Measurements from ENCODE around the gene DLX5.
A peak's percentile ranks its signal among the peaks of the same experiment; 100 is the strongest.

DLX5 gene

DNA sequence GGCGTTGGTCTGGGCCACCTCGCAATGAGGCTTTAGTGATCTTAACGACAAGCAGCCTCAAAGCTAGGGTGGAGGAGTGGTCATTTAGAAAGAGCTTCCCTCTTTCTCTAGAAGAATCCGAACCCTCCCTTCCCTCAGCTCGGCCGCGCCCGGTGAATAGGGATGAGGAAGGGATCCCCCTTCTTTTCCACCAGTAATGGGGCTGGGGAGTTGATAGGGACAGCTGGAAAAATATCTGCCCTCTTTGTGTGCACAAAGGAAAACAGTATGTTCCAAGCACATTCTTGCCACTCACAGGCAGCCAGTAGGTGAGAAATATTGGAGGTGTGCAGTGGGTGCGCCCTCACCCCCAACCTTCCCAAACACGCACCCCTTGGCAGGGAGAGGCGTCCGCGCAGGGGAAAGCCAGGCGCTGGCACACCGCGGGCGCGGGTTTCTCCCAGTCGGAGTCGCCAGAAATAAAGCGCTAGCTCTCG, 6.5 kb downstream of the DLX5 start:
- no peak for DNase-seq

GRCh38 chr7:97017192-97018125, 7.2 kb downstream of the DLX5 start:
- no peak for DNase-seq

GRCh38 chr7:97016381-97017191, 8.0 kb downstream of the DLX5 start:
- no peak for DNase-seq

GRCh38 chr7:97015756-97016380, 8.8 kb downstream of the DLX5 start:
- DNase-seq: no peak

GRCh38 chr7:97015279-97015678, 9.4 kb downstream of the DLX5 start:
- no peak for DNase-seq

DNA sequence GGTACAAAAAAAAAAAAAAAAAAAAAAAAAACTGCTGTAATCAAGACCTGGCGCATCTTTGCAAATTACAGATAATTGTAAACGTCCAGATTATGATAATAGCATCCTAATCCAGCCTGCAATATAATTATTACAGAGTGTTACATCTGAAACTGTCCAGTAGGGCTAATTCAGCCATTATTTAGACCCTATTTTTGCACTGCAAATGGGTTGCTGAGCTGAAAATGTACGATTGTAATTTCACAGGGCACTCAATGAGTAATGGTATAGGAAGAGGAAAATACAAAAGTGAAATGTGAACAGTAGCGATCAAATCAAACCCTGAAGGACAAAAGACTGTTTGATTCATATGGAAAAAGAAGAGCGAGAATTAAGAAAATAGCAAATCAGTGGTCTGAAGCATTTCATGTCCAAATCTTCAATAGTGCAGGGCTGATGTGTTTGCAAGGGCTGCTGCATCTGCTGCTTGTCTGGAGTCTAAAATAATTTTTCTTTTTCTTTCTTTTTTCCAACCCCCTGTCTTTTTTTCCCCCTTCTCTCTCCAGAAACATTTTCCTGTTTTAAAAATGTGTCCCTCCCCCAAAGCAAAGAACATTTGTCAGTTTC, 10.4 kb downstream of the DLX5 start:
- no peak for DNase-seq

DNA sequence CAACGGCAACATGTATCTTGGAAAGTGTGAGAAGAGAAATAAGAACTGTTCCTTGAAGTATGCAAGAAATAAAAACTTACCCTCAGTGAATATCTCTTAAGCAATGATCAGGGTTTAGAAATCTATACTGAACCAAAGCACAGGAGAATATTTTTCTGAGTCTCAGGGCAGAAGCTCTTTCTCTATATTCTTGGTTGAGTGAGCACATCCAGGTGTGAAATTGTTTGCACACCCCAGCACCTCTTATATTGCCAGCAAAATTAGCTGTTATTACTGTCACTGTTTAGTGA, 10.8 kb downstream of the DLX5 start:
- DNase-seq: no peak

GRCh38 chr7:97013134-97013844, 11.3 kb downstream of the DLX5 start:
- DNase-seq: no peak

GRCh38 chr7:97012365-97013133, 12.1 kb downstream of the DLX5 start:
- DNase-seq: no peak

GRCh38 chr7:97011536-97012364, 12.9 kb downstream of the DLX5 start:
- DNase-seq: no peak

DNA sequence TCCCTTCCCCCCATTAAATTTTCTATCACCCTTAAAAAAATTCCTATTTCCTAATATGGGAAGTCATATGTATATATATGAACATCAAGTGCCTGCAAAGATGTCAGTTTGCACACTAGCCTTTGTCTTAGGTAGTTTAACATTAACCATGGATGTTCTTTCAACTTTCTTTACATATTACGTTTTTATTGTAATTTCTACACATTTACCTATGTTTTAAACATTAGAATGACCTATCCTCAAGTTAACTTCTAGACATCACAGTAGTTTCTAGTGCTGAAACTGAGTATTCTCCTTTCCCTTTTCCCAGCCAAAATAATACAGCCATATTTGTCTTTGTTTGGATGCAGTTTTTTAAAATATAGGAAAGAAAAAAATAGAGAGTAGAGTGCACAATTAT, 13.5 kb downstream of the DLX5 start:
- no peak for DNase-seq

DNA sequence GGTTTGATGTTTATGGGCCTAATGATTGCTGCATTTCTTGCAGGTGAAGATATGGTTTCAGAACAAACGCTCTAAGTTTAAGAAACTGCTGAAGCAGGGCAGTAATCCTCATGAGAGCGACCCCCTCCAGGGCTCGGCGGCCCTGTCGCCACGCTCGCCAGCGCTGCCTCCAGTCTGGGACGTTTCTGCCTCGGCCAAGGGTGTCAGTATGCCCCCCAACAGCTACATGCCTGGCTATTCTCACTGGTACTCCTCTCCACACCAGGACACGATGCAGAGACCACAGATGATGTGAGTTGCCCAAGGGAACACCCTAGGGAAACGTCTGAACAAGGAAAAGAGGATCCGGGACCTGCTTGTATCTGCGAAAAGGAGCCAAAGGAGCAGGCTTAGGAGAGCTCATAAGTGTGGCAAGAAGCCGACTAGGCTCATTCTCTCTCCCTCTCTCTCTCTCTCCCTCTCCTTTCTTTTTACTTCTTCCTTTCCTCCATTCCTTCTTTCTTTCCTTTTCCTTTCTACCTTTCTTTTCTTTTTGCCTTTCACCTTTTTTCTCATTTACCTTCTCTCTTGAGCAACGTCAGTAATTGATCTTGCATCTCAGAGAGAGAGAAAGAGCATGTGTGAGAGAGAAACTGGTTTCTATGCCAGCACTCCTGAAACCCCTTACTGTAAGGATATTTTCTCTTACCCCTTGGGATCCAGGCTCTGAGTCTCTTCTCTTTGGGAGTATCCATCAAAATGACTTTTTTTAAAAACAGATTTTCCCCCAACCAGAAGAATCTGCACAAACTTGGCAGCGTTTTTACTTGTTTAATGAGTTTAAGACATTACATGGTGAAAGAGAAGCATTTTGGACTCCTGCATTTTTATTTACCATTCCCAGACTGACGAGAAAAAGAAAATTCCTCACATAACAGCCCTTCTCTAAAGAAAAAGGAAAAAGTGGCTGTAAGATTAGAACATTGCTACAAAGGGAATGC, 14.6 kb downstream of the DLX5 start:
- no peak for DNase-seq

DNA sequence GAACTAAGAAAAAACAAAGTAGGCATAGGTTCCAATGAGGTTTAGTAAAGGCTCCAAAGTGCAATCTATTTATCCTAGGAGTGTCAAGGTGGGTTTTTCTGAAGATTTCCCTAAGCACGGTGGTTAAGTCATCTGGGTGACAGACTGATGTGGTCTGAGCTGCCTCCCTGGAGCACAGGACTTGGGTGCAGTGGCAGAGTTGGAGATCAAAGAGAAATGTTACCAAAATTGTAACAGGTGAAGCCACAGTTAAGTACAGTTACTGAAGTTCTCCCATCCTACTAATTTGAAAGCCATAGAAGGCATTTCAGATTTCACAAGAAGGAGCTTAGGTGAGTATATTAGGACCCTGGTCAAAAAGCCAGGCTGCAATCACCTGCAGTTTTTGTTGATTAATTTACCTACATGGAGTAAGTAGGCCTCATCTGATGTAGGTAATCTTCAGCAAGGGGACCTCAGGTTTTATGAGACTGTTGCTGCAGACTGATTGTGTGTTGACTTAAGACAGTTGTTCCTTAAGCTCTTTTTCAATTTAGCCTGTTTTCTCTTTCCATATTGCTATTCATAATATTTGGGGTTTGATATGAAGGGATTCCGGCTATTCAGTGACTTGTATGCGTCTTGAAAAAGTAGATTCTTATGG, 16.2 kb downstream of the DLX5 start:
- DNase-seq: no peak

DNA sequence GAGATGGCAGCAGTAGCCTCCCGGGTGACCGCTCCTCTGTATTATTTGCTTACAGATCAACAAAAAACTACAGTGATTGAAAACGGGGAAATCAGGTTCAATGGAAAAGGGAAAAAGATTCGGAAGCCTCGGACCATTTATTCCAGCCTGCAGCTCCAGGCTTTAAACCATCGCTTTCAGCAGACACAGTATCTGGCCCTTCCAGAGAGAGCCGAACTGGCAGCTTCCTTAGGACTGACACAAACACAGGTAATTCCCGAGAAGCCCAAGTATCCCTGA, 17.1 kb downstream of the DLX5 start:
- DNase-seq: no peak

DNA sequence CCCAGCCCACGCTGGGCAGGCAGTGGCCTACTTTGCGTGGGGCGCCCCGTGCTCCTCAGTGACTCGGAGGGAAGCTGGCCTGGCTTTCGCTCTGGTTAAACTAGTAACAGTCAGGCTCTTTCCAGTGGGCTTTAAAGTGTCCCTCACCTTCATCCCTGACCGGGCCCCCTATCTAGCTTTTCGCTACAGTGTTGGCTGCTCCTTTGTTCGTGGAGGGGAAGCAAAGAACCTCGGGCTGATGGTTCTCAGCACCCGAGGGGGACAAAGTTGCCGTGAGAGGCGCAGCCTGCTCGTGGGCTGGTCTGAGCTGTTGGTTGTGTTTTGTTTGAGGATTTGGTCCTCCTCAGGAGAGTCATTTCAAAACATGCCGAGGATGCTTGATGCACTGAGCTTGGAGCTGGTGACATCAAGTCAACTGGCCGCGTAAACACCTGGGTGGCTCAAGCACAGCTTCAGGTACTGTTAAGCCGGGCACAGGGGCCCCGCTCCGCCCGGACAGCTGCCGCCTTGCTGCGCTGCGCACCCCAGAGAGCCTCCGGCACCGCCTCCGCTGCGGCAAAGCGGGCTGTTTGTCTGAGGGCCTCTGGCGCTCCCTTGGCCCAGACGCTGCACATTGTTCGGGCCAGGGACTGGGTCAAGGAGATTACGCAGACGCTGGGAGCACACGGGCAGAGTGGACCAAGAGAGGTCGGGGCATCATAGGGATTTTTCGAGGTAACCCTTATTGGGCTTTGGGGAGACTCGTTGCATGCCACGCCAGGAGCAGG, 17.6 kb downstream of the DLX5 start:
- no peak for DNase-seq

DNA sequence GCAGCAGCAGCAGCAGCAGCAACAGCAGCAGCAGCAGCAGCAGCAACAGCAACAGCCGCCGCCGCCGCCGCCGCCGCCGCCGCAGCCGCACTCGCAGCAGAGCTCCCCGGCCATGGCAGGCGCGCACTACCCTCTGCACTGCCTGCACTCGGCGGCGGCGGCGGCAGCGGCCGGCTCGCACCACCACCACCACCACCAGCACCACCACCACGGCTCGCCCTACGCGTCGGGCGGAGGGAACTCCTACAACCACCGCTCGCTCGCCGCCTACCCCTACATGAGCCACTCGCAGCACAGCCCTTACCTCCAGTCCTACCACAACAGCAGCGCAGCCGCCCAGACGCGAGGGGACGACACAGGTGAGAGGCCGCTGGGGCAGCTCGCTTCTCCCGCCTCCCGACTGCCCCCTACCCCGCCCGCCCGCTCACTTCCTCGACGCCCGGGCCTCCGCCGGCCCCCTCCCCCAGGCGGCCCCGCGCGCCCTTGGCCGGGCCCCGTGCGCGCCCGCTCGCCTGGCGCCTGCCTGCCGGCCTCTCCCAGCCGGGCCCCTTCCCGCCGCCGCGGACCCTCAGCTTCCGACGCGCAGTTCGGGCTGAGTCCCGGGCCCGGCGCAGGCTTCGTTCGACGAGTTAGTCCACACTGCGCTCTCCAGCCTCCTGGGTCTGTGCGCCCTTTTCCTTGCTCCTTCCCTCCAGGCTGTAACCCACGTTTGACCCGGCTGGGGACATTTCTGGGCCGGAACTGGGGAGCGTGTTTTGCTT, 18.4 kb downstream of the DLX5 start:
- DNase-seq: no peak

GRCh38 chr7:97005183-97006054, 19.2 kb downstream of the DLX5 start, which contains the start of gene DLX6:
Gene DLX6, plus strand, starts transcription at chr7:97005553. Its CDS starts 425 bp downstream, at chr7:97005978.
- DNase-seq: peak; percentile 6

Measured in CD4-positive, alpha-beta T cell treated with Interleukin-4 for 4 hours (primary cell).